Measurements from ENCODE around the gene CETP.
"Not testable (repeated sequence)": the region's sequence is repeated elsewhere in the genome, so short reads cannot be mapped to it uniquely, and the experiment has no call there.

The CETP gene

DNA sequence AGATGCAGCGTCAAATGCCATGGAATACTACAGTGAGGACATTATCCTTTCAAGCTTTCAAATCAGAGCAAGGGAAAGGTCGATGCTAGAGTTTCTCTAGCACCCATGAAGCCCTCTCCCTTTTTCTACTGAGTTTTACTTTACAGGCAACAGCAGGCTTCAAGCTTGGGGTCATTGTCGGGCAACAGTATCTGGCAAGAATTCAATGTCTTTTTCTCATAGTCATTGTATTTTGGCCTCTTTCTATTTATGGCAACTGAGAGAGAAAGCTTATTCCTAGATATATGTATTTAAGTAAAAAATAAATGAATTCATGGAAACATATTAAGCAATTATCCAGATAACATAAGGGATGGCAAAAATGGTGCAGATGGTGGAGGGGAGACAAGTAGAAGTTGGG is 364 bp upstream of the CETP start:
- no peak for DNase-seq

DNA sequence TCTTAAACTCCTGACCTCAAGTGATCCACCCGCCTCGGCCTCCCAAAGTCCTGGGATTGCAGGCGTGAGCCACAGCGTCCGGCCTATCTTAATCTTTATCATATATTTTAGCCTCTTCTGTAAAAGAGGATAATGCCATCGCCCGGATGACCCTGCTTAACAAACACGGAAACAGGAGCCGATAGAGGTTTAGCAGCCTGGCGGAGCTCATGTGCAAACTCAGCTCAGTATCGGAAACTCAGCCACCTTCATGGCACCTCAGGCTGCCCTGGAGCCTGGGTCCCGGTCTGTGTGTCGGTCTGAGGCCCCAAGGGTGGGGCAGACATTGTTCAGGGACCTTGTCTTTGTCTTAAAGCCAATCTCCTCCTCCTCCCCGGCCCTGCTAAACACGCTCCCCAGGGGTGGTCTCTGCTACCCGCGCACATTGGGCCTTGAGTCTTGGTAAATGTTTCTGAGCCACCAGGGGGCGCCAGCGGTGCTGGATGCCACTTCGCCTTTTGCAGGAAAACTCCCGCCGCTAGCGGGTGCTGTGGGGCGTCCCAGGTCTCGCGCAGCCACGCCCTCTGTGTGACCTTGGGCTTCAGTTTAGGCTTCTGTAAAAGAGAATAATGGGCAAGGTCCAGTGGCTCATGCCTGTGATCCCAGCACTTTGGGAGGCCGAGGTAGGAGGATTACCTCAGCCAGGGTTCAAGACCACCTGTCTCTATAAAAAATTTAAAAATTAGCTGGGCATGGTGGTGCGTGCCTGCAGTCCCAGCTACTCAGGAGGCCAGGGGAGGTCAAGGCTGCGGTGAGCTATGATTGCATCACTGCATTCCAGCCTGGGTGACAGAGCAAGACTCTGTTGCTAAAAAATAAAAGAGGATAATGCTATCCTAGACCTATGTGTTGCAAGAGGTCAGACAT is 2.7 kb downstream of the CETP start:
- DNase-seq: no peak

DNA sequence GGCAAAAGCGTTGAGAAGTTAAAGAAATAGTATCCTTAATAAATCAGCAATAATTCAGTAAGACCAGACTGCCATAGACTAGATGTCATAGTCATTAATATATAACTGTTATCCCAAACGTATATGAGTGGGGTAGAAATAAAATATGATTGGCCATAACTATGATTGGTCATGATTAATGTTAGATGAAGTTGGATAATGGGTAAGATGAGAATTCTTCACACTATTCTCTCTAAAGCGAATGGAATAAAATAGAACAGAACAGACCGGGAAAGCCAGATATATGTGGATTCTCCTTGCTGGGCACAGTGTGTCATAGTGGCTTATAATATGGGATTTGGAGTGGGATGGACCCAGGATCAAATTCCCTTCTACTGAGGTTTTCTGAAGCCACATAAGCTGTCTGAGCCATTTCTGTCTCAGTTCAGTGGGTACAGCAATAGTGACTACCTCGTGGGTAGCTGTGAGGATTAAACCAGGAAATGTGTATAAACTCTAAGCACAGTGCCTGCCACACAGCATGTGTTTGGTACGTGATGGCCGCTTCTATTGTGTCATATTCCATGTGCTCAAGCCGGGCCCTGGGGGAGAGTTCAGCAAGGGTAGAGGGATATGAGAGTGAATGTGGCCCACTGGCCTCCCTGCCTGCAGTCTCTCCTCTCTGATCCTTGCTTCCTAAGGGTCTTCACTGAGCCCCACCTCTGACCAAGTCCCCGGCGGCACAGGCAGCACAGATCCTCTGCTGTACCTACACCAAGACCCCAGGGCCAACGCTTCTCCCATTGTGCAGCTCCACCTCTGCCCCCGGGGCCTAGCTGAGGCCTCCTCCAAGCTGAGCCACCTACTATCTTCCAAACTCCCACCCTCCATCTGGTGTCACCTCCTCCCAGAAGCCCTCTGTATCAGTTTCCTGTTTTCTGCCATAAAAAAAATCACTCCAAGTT is 3.7 kb downstream of the CETP start:
- DNase-seq: no peak

DNA sequence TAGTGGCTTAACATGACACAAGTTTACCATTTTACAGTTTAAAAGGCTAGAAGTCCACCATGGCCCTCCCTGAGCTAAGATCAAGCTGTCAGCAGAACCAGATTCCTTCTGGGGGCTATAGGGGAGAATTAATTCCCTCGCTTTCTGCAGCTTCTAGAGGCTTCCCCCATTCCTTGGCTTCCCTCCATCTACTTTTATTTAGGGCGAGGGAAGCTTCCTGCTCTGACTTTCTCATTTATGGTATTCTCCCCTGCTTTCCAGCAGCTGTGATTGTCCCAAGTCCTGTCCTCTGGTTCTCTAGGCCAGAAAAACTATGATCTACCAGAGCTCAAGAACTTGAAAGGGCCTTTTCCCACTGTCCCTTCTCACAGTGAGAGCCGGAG is 4.3 kb downstream of the CETP start:
- DNase-seq: no peak

DNA sequence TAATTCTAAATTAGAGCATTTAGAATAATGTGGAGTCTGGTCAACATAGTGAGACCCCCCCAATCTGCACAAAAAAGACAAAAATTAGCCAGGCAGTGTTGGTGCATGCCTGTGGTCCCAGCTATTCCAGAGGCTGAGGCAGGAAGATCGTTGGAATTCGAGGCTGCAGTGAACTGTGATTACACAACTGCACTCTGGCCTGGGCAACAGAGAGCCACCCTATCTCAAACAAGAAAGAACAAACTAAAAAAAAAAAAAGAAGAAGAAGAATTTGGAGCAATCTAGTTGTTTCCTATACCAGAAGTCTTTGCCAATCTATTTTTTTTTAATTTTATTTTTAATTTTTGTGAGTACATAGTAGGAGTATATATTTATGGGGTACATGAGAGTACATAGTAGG is 6.0 kb downstream of the CETP start:
- DNase-seq: no peak

DNA sequence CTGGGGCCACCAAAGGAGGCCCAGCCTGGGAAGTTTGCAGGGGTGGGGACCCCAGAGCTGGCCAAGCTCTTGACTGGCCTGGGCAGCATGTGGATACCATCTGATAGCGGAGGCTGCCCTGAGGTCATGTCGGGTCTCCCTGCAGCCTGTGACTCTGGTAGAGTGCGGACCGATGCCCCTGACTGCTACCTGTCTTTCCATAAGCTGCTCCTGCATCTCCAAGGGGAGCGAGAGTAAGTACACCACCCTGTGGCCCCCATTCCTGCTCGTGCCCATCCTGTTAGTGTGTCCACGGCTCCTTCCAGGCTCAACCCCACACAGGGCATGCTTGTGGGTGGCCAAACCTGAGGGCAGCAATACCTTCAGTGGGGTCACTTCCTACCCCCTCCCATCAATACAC is 8.0 kb downstream of the CETP start:
- DNase-seq: no peak

DNA sequence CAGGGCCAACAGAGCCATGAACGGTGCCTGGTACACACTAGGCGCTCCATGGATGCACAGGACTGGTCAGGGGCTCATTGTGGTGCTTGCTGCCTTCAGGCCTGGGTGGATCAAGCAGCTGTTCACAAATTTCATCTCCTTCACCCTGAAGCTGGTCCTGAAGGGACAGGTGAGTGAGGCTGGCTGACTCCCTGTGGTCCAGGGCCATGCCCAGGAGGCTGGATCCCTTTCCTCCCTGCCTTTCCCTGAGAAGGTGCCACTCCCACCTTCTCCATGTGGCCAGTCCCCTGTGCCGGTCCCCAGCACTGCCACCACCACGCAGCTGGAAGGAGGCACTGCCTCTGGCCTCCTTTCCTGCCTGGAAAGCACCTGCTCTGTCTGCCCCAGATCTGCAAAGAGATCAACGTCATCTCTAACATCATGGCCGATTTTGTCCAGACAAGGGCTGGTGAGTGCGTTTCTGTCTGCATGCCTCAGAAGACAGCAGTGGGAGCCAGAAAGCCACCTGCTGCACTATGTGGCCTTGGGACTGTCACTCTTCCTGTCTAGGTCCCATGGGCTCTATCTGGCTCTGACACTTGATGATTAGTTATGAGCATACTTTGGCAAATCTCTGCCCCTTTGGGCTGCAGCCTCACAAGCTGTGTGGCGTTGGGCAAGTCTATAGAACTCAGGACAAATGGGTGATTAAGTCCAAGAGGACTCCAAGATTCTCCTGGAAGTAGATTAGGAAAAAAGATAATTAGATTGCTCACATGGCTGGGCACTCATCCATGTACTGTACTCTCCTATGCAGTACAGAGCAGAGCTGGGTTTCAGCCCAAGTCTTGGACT is 9.4 kb downstream of the CETP start:
- DNase-seq: no peak

DNA sequence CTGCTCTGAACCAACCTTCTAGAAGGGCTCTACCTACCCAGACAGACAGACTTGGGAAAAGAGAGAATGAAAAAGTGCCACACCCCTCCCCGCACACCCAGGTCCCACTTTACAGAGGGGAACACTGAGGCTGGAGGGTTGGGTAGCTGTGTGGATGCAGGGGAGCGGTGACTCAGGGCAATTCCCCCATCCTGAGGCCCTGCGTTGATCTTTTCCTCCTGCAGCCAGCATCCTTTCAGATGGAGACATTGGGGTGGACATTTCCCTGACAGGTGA is 10.0 kb downstream of the CETP start:
- no peak for DNase-seq

DNA sequence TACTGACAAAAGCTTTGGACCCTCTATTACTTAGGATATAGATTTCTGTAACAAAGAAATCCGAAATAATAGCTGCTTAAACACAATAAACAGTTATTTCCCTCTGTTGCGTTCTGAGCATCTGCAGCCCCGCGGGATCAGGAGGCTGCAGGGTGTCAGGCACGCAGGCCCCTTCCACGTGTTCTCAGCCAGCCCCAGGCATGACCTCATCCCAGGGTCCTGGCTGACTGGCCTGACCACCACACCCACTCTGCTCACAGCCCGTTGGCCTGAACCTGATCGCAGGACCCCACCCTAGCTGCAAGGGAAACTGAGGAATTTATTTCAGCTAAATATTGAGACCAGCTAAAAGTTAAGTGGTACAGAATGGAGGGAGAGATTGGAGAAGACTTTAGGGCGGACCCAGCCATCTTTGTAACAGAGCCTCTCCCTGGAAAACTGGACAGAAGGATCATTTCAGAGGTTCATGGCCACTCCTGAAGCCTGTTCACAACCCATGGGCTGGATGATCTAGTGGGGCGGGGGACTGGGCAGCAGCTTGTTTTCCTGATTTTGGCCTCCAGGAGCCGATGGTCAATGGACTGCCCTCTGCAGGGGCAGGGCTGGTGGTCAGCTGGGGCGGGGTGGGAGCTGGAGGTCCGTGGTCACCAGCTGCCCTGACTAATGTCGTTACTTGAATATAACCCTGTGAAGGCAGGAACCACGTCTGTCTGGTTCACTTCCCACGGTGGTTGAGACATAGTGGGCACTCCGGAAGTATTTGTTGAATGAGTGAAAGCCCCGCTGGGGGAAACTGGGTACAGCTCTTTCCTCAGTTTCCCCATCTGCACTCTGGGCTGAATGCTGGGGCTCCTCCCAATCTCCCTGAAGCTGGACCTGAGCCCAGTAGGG is 10.9 kb downstream of the CETP start:
- DNase-seq: no peak

DNA sequence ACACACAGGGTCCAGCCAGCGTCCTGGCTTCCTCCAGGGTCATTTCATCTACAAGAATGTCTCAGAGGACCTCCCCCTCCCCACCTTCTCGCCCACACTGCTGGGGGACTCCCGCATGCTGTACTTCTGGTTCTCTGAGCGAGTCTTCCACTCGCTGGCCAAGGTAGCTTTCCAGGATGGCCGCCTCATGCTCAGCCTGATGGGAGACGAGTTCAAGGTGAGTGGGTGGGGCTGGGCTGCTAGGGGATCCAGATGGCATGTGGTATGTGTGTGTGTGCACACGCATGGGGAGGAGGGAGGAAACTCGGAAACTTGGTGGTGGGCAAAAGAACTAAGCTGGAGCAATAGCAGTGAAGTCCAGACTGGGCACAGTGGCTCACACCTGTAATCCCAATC is 11.5 kb downstream of the CETP start:
- no peak for DNase-seq

DNA sequence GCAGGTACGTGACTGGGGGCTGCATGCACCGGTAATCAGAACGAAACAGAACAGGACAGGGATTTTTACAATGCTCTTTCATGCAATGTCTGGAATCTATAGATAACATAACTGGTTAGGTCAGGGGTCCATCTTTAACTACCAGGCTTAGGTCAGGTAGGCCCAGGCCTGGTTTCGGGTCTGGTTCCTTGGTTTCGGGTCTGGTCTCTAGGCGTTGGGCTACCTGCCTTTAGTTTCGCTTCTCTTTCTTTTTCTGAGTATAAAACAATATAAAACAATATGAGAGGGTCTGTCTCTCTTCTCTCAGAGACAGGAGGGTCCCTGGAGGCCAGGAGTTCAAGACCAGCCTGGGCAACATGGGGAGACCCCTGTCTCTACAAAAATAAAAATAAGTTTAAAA is 12.1 kb downstream of the CETP start:
- not testable (repeated sequence) for DNase-seq

DNA sequence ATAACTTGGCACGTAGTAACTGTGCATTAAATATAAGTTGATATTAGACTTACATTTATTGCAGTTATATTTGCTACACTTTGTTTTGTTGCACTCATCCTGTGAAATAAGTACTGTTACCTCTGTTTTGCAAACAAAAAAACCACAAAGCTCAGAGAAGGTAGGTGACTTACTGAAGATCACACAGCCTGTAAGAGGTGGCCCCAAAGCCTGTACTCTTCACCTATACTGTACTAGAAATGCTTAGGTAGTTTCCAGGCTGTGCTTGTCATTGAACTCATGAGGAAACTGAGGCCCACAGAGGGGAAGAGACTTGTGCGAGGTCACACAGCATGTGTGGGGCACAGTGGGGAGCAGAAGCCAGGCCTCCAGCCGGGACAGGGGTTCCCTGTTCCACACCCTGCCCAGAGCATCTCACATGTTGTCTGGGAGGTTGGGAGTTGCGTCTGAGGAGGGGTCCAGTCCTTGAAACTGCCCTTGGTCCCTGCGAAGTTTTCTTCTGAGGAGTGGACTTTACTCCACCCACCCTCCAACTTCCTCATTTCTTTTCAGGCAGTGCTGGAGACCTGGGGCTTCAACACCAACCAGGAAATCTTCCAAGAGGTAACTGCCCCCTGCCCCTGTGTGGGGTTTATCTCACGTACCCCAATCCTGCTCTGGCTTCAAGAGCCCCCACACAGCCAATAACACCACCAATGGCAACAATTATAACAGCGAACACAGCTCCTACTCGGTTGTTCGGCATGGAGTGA is 13.0 kb downstream of the CETP start:
- DNase-seq: no peak

DNA sequence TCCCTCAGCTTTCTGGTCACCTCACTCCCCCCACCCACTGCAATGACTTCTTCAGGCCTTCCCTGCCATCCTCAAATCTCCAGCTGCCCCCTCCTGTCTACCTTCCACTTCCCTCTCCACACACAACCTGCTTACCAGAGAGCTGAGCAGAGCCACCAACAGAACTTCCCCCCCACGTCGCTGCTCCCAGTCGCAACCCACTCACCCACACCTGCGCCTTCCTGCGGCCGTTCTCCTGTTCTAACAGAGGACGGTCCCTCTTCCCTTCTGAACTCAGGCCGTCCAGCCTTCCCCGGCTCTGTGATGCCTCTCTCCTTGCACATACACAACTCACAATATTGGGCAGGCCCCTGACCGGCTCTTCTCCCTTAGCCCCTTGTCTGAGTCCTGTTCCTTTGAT is 14.0 kb downstream of the CETP start:
- DNase-seq: no peak

DNA sequence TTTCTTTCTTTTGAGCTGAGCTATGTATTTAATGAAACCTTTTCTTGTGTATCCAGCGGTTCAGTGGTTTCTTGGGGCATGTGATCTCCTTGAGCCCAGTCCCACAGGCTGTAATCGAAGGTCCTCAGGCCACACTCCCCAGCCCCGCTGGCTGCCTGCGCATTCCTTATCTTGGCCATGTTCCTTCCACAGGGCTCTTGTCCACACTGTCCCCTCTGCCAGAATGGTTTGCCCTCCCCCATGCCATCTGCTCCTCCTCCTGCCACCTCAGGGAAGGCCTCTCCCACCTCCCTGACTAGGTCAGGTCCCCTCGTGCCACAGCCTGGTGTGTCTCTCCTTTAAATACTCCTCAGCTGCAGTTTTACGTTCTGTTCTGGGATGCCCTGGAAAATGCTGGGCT is 15.5 kb downstream of the CETP start:
- no peak for DNase-seq

DNA sequence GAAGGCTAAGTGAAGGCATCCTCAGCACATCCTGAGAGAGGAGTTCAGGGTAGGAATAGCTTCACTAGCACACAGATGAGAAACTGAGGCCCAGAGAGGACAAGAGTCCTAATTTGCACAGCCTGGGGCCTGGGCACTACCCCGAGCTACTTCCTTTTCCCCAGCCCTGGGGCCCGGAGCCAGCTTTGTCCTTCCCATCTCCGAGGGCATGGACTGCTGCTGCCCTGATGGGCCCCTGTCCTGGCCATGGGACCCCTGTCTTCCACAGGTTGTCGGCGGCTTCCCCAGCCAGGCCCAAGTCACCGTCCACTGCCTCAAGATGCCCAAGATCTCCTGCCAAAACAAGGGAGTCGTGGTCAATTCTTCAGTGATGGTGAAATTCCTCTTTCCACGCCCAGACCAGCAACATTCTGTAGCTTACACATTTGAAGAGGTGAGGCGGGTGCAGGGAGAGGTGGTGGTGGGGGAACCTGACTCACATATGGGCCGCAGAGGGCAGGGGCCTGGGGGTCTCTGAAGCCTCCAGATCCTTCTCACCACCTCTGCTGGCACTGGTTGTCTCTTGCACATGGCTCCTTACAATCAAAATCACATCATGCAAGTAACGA is 16.2 kb downstream of the CETP start:
- no peak for DNase-seq

DNA sequence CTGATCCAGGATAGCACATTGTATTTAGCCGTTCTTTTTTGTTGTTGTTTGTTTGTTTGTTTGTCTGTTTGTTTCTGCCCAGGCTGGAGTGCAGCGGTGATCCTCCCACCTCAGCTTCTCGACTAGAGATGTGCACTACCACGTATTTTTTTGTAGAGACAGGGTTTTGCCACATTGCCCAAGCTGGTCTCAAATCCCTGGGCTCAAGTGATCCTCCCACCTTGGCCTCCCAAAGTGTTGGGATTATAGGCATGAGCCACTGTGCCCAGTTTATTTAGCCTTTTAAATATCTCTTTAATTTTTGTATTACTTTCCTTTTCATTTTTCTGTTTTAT is 18.4 kb downstream of the CETP start:
- DNase-seq: no peak

DNA sequence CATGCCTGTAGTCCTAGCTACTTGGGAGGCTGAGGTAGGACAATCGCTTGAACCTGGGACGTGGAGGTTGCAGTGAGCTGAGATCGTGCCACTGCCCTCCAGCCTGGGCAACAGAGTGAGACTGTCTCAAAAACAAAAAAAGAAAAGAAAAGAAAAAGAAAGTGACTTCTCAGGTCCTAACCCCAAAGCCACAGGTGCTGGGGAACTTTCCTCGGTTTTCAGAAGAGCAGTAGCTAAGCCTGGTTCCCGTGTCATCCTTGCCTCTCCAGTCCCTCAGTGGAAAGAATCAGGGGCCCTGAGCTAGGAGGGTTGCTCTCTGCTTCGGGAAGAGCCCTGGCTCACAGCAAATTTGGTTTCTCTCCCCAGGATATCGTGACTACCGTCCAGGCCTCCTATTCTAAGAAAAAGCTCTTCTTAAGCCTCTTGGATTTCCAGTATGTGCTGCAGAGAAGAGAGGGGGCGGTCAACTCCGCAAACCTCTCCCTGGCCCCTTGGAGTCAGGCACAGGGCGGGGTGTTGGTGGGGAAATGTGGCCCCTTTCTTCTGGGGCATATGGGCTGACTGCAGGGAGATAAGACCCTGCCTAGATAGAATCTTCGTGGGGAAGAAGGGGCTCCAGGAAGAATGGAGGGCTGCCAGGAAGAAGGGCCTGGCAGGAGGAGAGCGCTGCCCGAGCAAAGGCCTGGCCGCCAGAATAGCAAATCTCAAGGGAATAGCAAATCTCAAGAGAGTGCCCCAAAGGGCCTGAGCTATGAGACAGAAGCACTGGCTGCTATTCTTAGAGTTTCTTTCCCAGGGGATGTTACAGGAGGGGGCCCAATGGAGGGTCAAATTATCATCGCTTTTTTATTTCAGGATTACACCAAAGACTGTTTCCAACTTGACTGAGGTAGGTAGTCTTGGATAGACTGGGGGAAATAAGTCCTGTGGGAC is 19.3 kb downstream of the CETP start:
- DNase-seq: no peak

DNA sequence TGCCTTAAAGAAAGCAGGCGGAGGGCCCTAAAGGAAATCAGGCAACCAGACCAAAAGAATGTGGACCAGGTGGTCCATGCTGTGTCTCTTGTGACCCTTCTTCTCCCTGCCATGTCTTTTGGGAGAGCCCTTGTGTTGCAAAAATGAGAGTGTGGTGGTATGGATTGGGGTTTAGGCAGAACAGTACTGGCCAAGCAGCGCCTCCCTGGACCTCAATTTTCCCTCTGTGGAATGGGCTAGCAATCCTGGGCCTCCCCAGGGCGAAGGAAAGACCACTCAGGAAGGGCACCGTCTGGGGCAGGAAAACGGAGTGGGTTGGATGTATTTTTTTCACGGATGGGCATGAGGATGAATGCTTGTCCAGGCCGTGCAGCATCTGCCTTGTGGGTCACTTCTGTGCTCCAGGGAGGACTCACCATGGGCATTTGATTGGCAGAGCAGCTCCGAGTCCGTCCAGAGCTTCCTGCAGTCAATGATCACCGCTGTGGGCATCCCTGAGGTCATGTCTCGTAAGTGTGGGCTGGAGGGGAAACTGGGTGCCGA is 20.1 kb downstream of the CETP start:
- no peak for DNase-seq

DNA sequence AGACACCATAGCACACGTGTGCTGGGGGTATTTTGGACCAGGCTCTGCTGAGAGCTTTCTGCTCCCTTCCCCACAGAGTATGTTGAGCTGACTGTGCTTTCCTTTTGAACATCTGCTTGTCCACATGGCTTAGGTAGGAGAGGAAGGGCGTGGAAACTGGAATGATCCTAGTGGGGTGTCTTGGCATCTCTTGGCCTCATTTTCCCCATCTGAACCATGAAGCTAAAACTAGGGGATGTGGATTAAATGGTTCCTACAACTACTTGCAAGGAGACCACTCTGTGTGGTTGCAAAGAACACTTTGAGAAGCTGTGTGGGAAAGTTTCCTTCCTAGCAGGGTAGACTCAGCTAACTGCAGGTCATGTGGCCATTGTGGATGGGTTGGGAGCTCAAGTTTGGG is 20.9 kb downstream of the CETP start:
- DNase-seq: no peak

Measured in NCI-H2107 (cell line).